Neural progenitor cell (in vitro differentiated cells): ENCODE results near the gene PDGFRB.

Experiments
- EZH2 ChIP-seq: fragments of 200-600 bp; sonication (generic); IDR thresholded peaks from 2 replicates; pipeline ENCODE4 v1.6.1; 2017; ENCODE audit warnings: antibody characterized with exemption, mild to moderate bottlenecking, moderate library complexity
- TF ChIP-seq, protein P1 (sequence below): fragments of 200-600 bp; sonication (generic); IDR thresholded peaks from 2 replicates; pipeline ENCODE4 v1.5.1; 2017; ENCODE audit warnings: antibody characterized with exemption, mild to moderate bottlenecking

DNA sequence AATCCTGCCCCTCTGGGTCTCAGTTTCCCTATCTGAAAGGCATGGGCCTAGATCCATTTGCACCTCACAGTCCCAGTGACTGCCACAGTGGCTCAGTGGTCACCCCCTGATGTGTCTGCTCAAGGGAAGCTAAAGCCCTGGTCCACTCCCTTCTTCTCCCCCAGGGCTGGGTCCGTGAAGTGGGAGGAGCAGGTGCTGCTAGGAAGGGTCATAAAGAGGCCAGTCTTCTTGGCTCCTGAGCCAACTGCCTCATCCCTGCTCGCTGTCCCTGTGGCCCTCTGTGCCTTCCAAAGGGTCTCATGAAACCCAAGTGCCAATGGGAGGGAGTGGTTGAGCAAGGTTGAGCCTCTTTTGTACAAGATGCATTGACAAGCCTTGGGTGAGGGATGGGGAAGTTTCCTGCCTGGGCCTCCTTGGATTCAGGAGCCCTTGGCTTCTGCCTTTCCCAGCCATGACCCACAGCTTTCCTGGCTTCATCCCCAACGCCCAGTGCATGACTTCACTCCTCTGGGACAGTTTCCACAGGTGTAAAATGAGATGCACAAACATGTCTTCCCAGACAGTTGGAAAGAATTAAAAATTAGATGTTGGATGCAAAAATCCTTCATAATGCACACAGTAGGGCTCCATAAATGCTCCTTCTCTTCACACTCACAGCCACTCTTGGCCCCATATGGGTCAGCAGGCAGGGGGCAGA, 32.6 kb upstream of the PDGFRB start:
- TF ChIP-seq, protein P1, sequence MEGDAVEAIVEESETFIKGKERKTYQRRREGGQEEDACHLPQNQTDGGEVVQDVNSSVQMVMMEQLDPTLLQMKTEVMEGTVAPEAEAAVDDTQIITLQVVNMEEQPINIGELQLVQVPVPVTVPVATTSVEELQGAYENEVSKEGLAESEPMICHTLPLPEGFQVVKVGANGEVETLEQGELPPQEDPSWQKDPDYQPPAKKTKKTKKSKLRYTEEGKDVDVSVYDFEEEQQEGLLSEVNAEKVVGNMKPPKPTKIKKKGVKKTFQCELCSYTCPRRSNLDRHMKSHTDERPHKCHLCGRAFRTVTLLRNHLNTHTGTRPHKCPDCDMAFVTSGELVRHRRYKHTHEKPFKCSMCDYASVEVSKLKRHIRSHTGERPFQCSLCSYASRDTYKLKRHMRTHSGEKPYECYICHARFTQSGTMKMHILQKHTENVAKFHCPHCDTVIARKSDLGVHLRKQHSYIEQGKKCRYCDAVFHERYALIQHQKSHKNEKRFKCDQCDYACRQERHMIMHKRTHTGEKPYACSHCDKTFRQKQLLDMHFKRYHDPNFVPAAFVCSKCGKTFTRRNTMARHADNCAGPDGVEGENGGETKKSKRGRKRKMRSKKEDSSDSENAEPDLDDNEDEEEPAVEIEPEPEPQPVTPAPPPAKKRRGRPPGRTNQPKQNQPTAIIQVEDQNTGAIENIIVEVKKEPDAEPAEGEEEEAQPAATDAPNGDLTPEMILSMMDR: no peak
- no peak for TF ChIP-seq EZH2
